ENCODE measurements around the gene NFATC1.
"Not testable (repeated sequence)": the region's sequence is repeated elsewhere in the genome, so short reads cannot be mapped to it uniquely, and the experiment has no call there.

Gene NFATC1

GRCh38 chr18:79375441-79376154 lies 20.1 kb upstream of the NFATC1 start:
- DNase-seq (ENCODE audit: low read depth), result no peak

GRCh38 chr18:79376661-79377060 lies 19.1 kb upstream of the NFATC1 start:
- not testable (repeated sequence) for DNase-seq (ENCODE audit: low read depth)

GRCh38 chr18:79377187-79377891 lies 18.4 kb upstream of the NFATC1 start:
- DNase-seq (ENCODE audit: low read depth), result no peak

GRCh38 chr18:79378536-79379250 lies 17.0 kb upstream of the NFATC1 start:
- no peak for DNase-seq (ENCODE audit: low read depth)

- DNase-seq (ENCODE audit: low read depth), result no peak
Measured at GRCh38 chr18:79379251-79379905, 16.4 kb upstream of the NFATC1 start.

- DNase-seq (ENCODE audit: low read depth), result no peak
Measured at GRCh38 chr18:79379931-79380815, 15.6 kb upstream of the NFATC1 start.

- DNase-seq (ENCODE audit: low read depth), result no peak
Measured at GRCh38 chr18:79380816-79381806, 14.6 kb upstream of the NFATC1 start.

GRCh38 chr18:79381811-79382311 lies 13.9 kb upstream of the NFATC1 start:
- DNase-seq (ENCODE audit: low read depth), result no peak

GRCh38 chr18:79382681-79383387 lies 12.9 kb upstream of the NFATC1 start:
- DNase-seq (ENCODE audit: low read depth), result no peak

GRCh38 chr18:79383388-79384056 lies 12.2 kb upstream of the NFATC1 start:
- no peak for DNase-seq (ENCODE audit: low read depth)

GRCh38 chr18:79384151-79384807 lies 11.5 kb upstream of the NFATC1 start:
- no peak for DNase-seq (ENCODE audit: low read depth)

GRCh38 chr18:79384834-79385233 lies 10.9 kb upstream of the NFATC1 start:
- no peak for DNase-seq (ENCODE audit: low read depth)

- DNase-seq (ENCODE audit: low read depth), result no peak
Measured at GRCh38 chr18:79385326-79385707, 10.4 kb upstream of the NFATC1 start.

- DNase-seq (ENCODE audit: low read depth), result no peak
Measured at GRCh38 chr18:79385708-79386341, 9.9 kb upstream of the NFATC1 start.

- no peak for DNase-seq (ENCODE audit: low read depth)
Measured at GRCh38 chr18:79386547-79386946, 9.2 kb upstream of the NFATC1 start.

GRCh38 chr18:79387214-79387613 lies 8.5 kb upstream of the NFATC1 start:
- DNase-seq (ENCODE audit: low read depth), result no peak

- DNase-seq (ENCODE audit: low read depth), result no peak
Measured at GRCh38 chr18:79387615-79388014, 8.1 kb upstream of the NFATC1 start.

GRCh38 chr18:79388043-79388442 lies 7.7 kb upstream of the NFATC1 start:
- no peak for DNase-seq (ENCODE audit: low read depth)
